Omental fat pad (tissue), 4 donors: Measurements from ENCODE around the gene MYLIP. TPM values are rescaled to one million over a fixed set of nuclear protein-coding genes. Genes with fewer than 3 reads are reported as not detected.
A peak's percentile ranks its signal among the peaks of the same experiment; 100 is the strongest.

Experiments used
- ATAC-seq: fragments of 150-250 bp; one replicate; pipeline ENCODE4 v1.9.1; 2016; ENCODE audit warnings: mild to moderate bottlenecking, moderate library complexity; ENCODE audit not compliant: low FRiP score
- DNase-seq: peaks from one replicate; pipeline ENCODE4 v3.0.0-alpha.2; 2019; ENCODE audit warnings: low spot score
- total RNA-seq, 4 donors: library from RNA; depleted of rRNA; stranded (reverse); fragments of >200 nt; gene quantifications; one replicate each; pipeline ENCODE4 v1.1.0, GENCODE V29; 2016
- TF ChIP-seq, protein P1 (sequence below), 3 donors: fragments of 450-650 bp; IDR thresholded peaks; one replicate each; pipeline ENCODE4 v1.5.1; 2016 to 2017; ENCODE audit warnings: antibody characterized with exemption in 3 of 3, mild to moderate bottlenecking in 3 of 3, moderate library complexity in 2 of 3

Gene MYLIP
- total RNA-seq, 4 donors from 2014 or later, result 13.0 to 81.8 (median 33.5) TPM

DNA sequence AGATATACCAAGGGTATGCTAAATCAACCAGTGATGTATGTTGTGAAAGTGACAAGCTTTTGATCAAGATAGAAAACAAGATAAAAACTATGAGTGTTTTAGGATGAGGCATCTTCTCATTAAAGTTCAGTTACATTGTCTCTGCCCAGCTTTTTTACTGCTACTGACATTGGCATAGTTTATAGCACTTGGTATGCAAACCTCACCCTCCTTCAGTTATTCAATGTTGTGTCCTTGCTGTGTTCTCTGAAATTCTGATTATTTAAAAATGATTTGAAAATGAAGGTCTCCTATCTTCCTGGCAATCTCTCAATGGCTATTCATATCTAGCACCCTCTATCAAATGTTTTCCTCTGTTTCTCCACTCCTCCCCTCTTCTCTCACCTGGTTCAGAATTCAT, 6.7 kb upstream of the MYLIP start:
- no peak for ATAC-seq
- TF ChIP-seq, protein P1, sequence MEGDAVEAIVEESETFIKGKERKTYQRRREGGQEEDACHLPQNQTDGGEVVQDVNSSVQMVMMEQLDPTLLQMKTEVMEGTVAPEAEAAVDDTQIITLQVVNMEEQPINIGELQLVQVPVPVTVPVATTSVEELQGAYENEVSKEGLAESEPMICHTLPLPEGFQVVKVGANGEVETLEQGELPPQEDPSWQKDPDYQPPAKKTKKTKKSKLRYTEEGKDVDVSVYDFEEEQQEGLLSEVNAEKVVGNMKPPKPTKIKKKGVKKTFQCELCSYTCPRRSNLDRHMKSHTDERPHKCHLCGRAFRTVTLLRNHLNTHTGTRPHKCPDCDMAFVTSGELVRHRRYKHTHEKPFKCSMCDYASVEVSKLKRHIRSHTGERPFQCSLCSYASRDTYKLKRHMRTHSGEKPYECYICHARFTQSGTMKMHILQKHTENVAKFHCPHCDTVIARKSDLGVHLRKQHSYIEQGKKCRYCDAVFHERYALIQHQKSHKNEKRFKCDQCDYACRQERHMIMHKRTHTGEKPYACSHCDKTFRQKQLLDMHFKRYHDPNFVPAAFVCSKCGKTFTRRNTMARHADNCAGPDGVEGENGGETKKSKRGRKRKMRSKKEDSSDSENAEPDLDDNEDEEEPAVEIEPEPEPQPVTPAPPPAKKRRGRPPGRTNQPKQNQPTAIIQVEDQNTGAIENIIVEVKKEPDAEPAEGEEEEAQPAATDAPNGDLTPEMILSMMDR (IDR thresholded peaks at IDR 0.05), result no peak
- DNase-seq, result no peak

DNA sequence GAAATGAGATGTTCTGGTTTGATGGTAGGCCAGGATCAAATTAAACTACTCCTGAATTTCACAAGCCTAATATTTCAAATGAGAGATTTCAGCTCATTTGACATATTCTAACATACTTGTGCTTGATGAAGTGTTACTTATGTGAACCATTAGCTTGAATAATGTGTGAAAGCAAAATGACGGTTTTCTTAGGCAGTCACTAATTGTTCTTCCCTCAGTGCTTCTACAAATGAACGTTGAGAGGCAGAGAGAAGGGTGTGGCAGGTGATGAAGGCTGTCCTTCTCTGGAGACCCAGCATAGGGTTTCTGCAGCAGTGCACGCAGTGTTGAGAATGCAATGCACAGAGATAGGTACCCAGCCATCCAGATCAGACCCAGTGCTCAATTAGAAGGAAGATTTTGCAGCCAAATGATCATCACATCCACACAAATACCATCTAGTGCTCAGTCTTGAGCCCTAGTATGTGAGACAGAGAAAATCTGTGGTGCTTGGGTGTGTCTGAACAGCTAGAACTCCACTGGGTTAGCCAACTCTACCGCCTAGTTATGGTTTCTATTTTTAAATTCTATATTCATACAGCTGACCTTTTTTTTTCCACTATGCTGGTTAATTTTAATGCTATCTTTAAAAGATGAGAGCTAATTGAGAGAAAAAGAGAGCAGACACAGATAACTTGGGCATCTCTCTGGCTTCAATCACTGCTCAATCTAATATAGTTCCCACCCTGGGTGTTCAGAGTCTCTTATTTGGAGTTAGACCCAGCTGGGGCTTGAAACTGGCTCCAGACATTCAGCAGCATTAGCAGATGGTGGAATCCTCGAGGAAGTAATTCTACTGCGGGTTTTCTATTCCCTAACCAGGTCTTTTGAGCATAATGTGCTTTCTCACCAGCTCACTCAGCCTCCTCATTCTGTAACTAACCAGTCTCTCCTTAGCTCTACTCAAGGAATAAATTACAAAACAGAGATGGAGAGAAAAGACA, 4.4 kb upstream of the MYLIP start:
- no peak for ATAC-seq
- no peak for DNase-seq
- TF ChIP-seq, protein P1 (IDR thresholded peaks at IDR 0.05), result no peak

DNA sequence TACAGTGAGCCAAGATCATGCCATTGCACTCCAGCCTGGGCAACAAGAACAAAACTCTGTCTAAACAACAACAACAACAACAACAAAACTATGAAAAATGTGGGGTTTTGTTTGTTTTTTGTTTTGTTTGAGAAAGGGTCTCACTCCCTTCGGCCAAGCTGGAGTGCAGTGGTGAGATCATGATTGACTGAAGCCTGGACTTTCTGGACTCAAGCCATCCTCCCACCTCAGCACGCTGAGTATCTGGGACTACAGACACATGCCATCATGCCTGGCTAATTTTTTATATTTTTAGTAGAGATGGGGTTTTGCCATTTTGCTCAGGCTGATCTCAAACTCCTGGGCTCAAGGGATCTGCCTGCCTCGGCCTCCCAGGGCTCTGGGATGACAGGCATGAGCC, 2.8 kb upstream of the MYLIP start:
- TF ChIP-seq, protein P1 (IDR thresholded peaks at IDR 0.05), result no peak
- DNase-seq, result no peak
- ATAC-seq, result no peak

DNA sequence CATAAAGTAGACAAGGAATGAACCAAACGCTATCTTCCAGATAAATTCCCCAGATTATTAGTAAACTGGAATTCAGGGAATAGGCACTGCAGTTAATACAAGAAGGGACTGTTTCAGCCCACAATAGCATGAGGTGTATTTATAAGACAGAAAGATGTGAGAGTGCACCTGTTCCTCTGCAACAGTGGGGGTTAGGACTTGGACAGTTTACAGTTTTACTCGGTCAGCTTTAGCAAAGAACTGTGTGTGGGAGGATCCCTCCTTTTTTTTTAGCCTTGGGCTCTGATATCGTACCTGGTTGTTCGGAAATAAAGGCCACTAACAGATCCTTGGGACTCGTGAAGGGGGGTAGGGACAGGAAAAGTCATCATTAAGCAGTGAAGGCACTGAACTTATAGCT, 2.0 kb upstream of the MYLIP start:
- no peak for DNase-seq
- TF ChIP-seq, protein P1 (IDR thresholded peaks at IDR 0.05), result no peak
- ATAC-seq, result no peak

DNA sequence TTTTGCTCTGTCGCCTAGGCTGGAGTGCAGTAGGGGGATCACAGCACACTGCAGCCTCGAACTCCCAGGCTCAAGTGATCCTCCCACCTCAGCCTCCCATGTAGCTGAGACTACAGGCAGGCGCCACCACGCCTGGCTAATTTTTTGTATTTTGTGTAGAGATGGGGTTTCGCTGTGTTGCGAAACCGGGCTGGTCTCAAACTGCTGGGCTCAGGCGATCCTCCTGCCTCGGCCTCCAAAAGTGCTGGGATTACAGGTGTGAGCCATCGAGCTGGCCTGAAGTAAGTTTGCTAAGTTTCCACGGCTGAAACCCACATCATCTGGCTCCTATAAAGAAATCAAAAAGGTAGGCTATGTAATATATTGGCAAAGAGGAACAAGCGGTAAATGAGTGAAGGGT, 1.4 kb upstream of the MYLIP start:
- TF ChIP-seq, protein P1 (IDR thresholded peaks at IDR 0.05), result no peak
- ATAC-seq (no peak), DNase-seq (no peak)

DNA sequence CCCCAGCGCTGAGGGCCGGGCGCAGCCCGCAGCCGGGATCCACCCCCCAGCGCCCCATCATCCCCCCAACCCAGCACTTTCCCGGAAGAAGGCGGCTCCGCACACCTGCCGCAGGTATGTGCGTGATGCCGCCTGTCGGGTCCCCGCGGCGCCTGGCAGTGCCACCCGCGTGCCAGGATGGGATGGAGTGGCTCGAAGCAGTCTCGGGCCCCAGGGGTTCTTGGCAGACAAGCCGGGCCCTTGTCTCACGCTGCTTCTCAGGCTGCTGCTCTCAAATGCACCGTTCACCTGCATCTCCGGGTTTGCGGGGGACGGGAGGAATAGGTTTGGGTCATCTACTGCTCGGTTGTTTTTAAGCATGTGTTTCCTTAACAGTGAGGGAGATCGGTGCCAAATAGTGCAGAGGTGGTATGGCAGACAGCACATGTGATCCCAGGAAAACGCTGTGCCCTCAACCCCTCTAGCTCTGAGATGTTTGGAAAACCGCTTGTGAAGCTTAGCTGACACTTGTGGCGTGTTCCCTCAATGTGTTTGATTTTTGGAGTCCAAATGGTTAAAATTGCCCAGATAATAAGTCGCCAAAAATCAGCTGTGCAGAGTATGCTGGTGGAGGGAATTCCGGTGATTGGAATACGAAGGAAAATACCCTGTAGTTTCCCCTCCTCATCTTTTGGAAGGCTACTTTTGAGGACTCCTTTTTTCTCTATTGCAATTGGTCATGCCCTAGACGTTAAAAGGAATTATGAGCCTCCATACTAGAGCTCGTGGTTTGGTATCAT, 926 bp downstream of the MYLIP start:
- TF ChIP-seq, protein P1 (IDR thresholded peaks at IDR 0.05), result no peak
- ATAC-seq, result peak; percentile 3
- no peak for DNase-seq
